Embryonic facial prominence (tissue), 1 donor: ENCODE results near the gene KLF15.

Source experiments
- DNase-seq: peaks from one replicate; pipeline ENCODE4 v3.0.0-alpha.2; 2016; ENCODE audit errors: extremely low spot score

KLF15 gene

DNA sequence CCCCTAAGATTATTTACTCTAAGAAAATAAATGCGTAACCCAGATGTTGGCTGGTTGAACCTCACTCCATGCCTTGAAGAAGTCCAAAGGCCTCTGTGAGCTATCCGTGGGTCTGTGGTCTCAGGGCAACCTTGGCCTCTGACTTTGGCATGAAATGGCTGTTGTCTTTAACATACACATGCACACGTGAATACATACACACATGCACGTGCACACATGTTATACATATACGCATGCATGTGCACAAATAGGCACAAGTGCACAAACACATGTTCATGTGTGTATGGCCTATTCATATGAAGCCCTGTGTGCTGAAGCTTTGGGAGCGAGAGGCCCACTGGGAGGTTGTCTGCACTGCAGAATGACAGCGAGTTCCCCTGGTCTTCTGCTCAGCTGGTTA lies 50.8 kb downstream of the KLF15 start:
- DNase-seq: no peak

- no peak for DNase-seq
These were observed 51.8 kb downstream of the KLF15 start for GRCh38 chr3:126305427-126305826.

DNA sequence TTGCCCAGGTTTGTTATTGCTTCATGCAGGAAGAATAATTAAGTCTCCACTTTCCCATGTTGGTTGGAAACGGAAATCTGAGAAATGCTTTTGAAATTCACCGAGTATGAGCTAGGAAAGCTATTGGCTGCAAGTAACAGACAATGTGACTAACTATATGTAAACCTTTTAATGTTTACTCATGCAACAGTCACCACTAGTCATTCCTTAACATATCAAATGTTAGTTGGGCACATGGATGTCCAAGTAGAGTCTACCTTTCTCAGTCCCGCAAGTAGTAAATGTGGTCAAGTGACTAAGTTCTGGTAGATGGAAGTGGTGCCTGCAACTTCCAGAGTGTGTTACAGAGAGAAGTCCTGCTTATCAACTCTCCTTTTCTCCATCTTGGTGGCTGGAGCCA lies 52.5 kb downstream of the KLF15 start:
- DNase-seq: no peak

DNA sequence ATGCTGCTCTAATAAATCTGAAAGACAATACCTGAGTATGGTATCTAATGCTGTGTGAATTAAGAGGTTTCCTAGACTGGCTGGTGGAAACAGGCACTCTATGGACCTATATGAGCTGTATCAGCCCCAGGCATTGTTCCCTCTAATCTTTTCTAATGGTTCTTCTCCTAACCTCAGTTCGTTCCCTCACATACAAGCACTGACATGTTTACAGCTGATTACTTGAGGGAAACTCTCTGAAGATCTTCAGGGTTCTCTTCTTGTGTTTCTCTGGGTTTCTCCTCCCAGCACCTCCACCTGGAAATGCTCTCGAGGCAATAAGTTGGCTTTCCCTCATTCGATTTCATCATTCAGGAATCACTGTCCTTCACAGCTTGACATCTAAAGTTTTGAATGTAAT lies 52.9 kb downstream of the KLF15 start:
- DNase-seq: no peak

DNA sequence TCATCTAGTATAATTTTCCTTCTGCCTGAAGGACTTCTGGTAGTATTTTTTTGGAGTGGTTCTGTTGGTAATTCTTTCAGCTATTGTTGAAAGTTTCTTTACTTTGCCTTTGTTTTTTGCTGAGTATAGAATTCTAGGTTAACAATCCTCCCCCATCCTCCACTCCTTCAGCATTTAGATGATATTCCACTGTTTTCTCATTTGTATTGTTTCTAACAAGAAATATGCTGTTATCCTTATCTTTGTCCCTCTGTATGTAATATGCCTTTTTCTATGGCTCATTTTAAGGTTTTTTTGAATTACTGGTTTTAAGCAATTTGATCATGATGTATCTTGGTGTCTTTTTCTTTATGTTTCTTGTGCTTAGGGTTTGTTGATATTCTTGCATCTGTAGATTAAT lies 53.9 kb downstream of the KLF15 start:
- no peak for DNase-seq

- no peak for DNase-seq
These were observed 56.3 kb downstream of the KLF15 start for GRCh38 chr3:126300761-126301481.

GRCh38 chr3:126300001-126300760 lies 57.0 kb downstream of the KLF15 start:
- no peak for DNase-seq

- DNase-seq: no peak
These were observed 61.7 kb downstream of the KLF15 start for GRCh38 chr3:126295407-126295939.

DNA sequence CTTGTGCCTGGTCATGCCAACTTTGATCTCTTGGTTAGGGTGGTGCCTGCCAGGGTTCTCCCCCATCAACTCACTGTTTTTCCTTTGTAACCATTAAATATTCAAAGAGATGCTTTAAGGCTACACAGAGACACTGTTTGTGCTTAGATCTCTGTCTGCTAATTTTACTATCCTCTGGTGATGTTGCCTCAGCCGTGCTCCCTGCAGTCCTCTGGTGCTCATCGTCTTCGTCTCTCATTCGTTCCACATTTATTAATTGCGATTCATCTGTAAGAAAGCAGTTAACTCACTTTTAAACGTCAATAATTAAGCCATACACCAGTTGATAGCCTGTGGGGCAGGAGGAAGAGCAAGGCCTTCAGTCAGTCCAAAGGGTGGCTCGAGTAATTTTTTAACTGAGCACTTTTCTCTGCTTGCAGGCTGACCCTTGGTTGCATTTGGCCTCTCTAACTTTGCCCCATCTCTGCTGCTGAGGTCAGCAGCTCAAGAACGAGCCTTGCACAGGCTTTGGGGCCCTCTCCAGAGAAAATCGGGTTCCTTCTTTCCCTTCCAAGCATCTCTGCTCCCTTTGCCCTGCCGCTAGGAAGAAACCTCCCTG lies 62.9 kb downstream of the KLF15 start:
- DNase-seq: no peak

DNA sequence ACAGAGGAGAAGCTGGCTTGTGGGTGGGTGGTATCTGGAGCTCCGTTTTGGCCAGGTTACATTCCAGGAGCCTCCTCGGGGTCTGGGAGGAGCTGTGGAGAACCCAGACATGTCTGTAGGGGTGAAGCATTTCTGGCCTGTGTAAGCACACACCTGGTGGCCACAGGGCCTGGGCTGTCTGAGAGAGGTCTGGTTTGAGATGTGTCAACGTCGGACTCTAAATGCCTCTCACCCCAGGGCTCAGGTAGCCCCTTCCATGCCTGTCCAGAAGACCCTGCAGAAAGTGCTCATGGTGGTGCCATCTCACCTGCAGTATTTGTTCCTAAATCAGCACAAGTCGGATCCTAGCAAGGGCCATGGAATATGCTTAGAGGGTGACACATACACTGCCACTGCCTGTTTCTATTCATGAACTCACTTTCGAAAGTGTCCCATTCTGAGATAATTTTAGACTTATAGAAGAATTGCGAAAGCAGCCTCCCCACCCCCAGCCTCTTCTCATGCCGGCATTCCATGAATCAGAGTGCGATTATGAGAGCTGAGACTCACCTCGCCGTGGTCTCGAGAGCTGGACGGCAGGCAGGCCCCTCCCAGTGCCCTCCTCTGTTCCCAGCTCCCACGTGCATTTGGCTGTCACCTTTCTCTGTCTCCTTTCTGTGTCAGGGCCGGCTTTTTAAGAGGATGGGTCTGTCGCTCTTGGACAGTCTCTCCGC lies 63.7 kb downstream of the KLF15 start:
- DNase-seq: no peak
